Retinal pigment epithelial cell (primary cell): Measurements from ENCODE around the gene DNAH14.
"Not testable (repeated sequence)": the region's sequence is repeated elsewhere in the genome, so short reads cannot be mapped to it uniquely, and the experiment has no call there.

Experiments
- DNase-seq: peaks from one replicate; pipeline ENCODE4 v3.0.0-alpha.2; 2010; ENCODE audit warnings: low read depth
- H3K4me3 ChIP-seq: 2 replicates; pipeline ENCODE4 v1.5.1; 2011; ENCODE audit warnings: mild to moderate bottlenecking, low read length, control low read depth, moderate library complexity
- CTCF ChIP-seq: conservative IDR thresholded peaks from 2 replicates; pipeline ENCODE4 v1.5.1; 2011; ENCODE audit warnings: low read depth, low read length, control low read depth, inconsistent platforms

Gene DNAH14

GRCh38 chr1:225304996-225305395 lies 375.5 kb downstream of the DNAH14 start:
- no peak overlapping the region for H3K4me3 ChIP-seq
- TF ChIP-seq CTCF: no peak
- DNase-seq: no peak

GRCh38 chr1:225310544-225310943 lies 381.1 kb downstream of the DNAH14 start:
- not testable (repeated sequence) for H3K4me3 ChIP-seq, DNase-seq

GRCh38 chr1:225318706-225319575 lies 389.5 kb downstream of the DNAH14 start:
- TF ChIP-seq CTCF: peak; percentile 88
- no peak for DNase-seq
- no peak overlapping the region for H3K4me3 ChIP-seq

- no peak for DNase-seq
- no peak for TF ChIP-seq CTCF
- no peak overlapping the region for H3K4me3 ChIP-seq
These were observed 390.4 kb downstream of the DNAH14 start for GRCh38 chr1:225319871-225320270.

- TF ChIP-seq CTCF: no peak
- no peak overlapping the region for H3K4me3 ChIP-seq
- DNase-seq: no peak
These were observed 392.3 kb downstream of the DNAH14 start for GRCh38 chr1:225321784-225322183.

- no peak for TF ChIP-seq CTCF
- no peak overlapping the region for H3K4me3 ChIP-seq
- no peak for DNase-seq
These were observed 399.6 kb downstream of the DNAH14 start for GRCh38 chr1:225329041-225329440.

- DNase-seq, H3K4me3 ChIP-seq: not testable (repeated sequence)
These were observed 400.5 kb downstream of the DNAH14 start for GRCh38 chr1:225329996-225330395.

GRCh38 chr1:225332686-225333085 lies 403.2 kb downstream of the DNAH14 start:
- H3K4me3 ChIP-seq: no peak overlapping the region
- no peak for DNase-seq
- TF ChIP-seq CTCF: no peak

GRCh38 chr1:225335098-225335778 lies 405.8 kb downstream of the DNAH14 start:
- H3K4me3 ChIP-seq, DNase-seq: not testable (repeated sequence)
